Astrocyte of the spinal cord (primary cell): ENCODE results near the gene MSRB3.
A peak's percentile ranks its signal among the peaks of the same experiment; 100 is the strongest.

ENCODE experiments used
- DNase-seq: peaks from one replicate; pipeline ENCODE4 v3.0.0; 2011; ENCODE audit warnings: low read depth, low spot score
- H3K4me3 ChIP-seq: 2 replicates; pipeline ENCODE4 v1.5.1; 2011; ENCODE audit warnings: low read depth, mild to moderate bottlenecking, low read length, moderate library complexity
- in situ Hi-C: cut with HindIII; loops from 2 replicates; pipeline ENCODE4 v1.10.0; 2017; ENCODE audit warnings: low sequenced_read_pairs
- TF ChIP-seq, protein P1 (sequence below): IDR thresholded peaks from 2 replicates; pipeline ENCODE4 v1.5.1; 2012; ENCODE audit warnings: low read depth, mild to moderate bottlenecking, low read length, inconsistent platforms

Gene MSRB3

GRCh38 chr12:65504417-65504816 lies 225.9 kb downstream of the MSRB3 start:
- no peak overlapping the region for H3K4me3 ChIP-seq
- in situ Hi-C loops = no loop called here
- TF ChIP-seq, protein P1, sequence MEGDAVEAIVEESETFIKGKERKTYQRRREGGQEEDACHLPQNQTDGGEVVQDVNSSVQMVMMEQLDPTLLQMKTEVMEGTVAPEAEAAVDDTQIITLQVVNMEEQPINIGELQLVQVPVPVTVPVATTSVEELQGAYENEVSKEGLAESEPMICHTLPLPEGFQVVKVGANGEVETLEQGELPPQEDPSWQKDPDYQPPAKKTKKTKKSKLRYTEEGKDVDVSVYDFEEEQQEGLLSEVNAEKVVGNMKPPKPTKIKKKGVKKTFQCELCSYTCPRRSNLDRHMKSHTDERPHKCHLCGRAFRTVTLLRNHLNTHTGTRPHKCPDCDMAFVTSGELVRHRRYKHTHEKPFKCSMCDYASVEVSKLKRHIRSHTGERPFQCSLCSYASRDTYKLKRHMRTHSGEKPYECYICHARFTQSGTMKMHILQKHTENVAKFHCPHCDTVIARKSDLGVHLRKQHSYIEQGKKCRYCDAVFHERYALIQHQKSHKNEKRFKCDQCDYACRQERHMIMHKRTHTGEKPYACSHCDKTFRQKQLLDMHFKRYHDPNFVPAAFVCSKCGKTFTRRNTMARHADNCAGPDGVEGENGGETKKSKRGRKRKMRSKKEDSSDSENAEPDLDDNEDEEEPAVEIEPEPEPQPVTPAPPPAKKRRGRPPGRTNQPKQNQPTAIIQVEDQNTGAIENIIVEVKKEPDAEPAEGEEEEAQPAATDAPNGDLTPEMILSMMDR = no peak
- no peak for DNase-seq

GRCh38 chr12:65505386-65506121 lies 227.1 kb downstream of the MSRB3 start:
- DNase-seq = no peak
- TF ChIP-seq, protein P1 = no peak
- H3K4me3 ChIP-seq = no peak overlapping the region
- in situ Hi-C loops = no loop called here

DNA sequence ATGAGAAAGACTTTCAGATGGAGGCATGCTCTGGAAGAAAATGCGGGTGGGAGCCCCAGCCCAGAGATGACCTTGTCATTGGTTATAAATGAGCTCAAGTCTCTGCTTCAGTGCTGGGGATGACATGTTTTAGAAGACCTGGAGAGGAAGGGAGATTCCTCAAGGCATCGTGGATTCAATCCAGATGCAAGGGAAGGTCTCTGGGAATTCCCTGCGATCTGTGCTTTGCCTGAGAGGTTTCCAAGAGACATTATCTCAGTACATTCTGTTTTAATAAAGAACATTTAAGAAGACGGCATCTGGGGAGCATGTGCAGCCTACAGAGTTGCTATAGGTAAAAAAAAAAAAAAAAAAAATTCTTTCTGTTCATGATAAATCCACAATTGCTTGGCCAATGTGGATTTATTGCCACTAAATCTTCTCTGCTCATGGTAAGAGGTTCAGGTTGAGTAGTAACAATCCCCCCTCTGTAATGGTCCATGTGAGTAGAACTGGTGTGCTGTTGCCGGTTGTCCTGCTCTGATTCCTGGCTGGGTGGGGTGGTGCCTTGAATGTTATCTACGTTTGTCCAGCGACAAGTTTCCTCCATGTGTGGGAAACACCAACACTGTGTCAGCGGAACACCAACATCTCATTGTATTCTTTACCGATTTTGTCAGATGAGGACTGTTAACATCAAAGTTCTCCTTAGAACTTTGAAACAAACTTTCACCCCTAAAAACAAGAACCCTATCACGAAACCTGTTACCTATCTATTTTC lies 230.0 kb downstream of the MSRB3 start:
- TF ChIP-seq, protein P1 = no peak
- H3K4me3 ChIP-seq = no peak overlapping the region
- no peak for DNase-seq
- in situ Hi-C loops = no loop called here

GRCh38 chr12:65510007-65510406 lies 231.5 kb downstream of the MSRB3 start:
- no peak for DNase-seq
- in situ Hi-C loops = no loop called here
- no peak overlapping the region for H3K4me3 ChIP-seq
- TF ChIP-seq, protein P1 = no peak

DNA sequence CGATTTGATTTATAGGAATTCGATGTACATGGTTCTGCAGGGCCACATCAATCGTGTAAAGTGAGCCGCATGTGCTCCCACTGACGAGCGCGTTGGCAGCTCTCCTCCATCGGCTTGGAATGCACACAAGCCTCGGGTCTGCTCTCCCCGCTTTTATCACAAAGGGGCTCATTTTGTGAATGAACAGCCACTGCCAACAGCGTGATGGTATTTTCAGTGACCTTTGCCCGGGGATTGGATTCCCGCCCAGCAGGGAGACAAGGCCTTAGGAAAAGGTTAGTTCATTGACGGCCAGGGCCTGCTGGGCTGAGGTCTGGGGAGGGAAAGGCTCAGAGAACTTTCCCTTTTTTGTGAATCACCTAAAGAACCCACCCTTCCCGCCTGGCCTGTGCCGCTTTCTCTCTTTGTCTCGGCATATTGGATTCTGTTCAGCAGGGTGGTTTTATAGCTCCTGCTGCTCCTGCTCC lies 232.1 kb downstream of the MSRB3 start:
- no peak overlapping the region for H3K4me3 ChIP-seq
- peak; percentile 85 for DNase-seq
- TF ChIP-seq, protein P1 = no peak
- in situ Hi-C loops = no loop called here

DNA sequence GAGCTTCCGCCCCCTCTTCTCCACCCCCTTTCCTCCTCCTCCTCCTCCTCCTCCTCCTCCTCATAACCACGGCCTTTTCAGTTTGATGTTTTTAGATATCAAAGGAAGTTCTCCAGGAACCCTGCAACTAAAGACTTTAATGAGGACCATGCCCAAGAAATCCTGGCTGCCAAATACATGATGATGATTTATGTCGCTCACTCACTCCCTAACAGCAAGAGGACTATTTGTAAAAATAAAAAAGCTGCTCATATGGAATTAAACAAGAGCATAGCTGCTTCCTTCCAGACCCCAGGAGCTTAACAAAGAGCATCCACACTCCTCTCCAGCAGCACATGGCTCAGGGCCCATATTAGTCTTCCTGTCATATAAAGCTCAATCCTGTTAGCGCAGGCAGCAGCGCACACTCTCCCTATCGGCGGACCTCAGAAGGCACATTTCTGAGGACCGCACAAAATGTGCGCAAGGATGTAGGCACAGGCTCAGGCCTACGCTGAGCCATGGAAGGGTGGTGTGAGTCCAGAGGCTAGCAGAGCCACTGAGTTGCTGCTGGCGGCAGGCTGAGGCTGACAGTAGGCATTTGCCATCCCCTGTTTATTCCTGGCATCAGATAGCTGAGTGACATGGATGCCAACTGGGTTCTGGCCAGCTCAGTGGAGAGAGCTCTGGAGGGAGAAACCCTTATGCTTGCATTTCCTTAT lies 232.8 kb downstream of the MSRB3 start:
- H3K4me3 ChIP-seq = no peak overlapping the region
- TF ChIP-seq, protein P1 = peak; percentile 2
- peak; percentile 49 for DNase-seq
- in situ Hi-C loops = no loop called here
